A549 treated with Mapracorat at 1 μM for 4 hours (cell line): ENCODE measurements around the gene SLC26A4. TPM values are rescaled to one million over a fixed set of nuclear protein-coding genes. Genes with fewer than 3 reads are reported as not detected.

Experiments used
- total RNA-seq: library from RNA; stranded (reverse); fragments of 200-300 nt; extraction: Qiagen RNA extraction; gene quantifications from 5 replicates; pipeline ENCODE4 v1.2.3, GENCODE V29; 2022

The SLC26A4 gene
- 0.05 to 0.11 TPM (median 0.10 TPM) in 3 of 5 replicates, not detected in the others for total RNA-seq

DNA sequence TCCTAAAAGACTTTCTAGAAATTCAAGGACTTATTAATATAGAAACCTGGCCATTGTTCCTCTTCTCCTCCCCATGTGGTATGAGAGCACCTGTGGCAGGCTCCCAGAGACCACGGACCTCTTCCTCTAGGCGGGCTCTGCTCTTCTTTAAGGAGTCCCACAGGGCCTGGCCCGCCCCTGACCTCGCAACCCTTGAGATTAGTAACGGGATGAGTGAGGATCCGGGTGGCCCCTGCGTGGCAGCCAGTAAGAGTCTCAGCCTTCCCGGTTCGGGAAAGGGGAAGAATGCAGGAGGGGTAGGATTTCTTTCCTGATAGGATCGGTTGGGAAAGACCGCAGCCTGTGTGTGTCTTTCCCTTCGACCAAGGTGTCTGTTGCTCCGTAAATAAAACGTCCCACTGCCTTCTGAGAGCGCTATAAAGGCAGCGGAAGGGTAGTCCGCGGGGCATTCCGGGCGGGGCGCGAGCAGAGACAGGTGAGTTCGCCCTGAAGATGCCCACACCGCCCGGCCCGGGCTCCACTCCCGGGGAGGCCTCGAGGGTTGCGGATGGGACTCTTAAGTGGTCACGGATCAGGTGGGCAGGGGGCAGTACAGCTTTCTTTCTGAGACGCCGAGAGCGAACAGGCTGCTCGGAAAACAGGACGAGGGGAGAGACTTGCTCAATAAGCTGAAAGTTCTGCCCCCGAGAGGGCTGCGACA, at the start of gene SLC26A4:
TSS of gene SLC26A4 (plus strand) at position 448 of the 700 bp plus-strand sequence. CDS start 814 bp downstream, outside the sequence.

DNA sequence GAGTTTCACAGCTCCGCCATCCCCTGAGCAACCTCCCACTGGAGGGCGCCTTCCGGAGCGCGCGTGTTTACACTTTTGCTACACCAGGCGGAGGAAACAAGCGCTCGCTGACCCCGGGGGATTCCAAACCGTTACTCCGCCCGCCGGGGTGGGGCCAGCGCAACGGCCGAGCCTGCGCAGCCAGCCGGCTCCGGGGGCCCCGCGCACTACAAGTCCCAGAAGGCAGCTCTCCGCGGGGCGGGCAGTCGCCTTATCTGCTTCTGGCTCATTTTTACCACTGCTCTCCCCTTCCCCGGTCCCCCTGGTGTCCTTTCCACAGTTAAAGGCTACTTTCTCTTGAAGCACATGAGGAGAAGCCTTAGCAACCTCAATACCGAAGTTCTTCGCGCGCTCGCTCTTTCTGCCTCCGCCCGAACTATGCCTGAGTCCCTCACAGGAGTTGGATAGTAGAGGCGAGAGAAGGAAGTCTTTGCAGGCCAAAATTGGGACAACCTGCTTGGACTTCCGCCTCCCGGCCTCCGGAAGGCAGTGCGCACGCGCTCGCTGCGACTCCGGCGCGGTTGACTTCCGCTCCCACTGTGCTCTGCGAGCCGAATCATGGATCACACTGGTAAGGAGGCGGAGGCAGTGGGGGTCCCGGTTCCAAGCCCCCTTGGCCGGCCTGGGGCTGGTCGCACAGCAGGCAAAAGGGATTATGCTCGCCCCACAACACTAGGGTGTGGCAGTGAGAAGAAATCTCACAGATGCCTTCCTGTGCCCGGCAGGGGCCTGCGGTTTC, 83.1 kb downstream of the SLC26A4 start, which contains the start of gene CBLL1:
TSS of gene CBLL1 (plus strand) at position 576 of the 778 bp plus-strand sequence. CDS start at position 598, 22 bp downstream.

Other genes with a start within 250 kb of the SLC26A4 start
- not detected in 5 replicates for gene GPR22, start 190.8 kb upstream of the SLC26A4 start, total RNA-seq
- gene COG5, start 96.9 kb upstream of the SLC26A4 start, total RNA-seq = 7.9 to 10.4 TPM (median 9.1 TPM) in 5 replicates
- 9.3 to 10.3 TPM (median 10.2 TPM) in 5 replicates for gene DUS4L, start 96.9 kb upstream of the SLC26A4 start, total RNA-seq
- gene BCAP29, start 80.6 kb upstream of the SLC26A4 start, total RNA-seq = 33.0 to 39.8 TPM (median 38.4 TPM) in 5 replicates
- 27.5 to 47.7 TPM (median 29.2 TPM) in 5 replicates for gene CBLL1, start 83.3 kb downstream of the SLC26A4 start, total RNA-seq
- not detected in 5 replicates for gene SLC26A3, start 142.4 kb downstream of the SLC26A4 start, total RNA-seq
- gene DLD, start 230.4 kb downstream of the SLC26A4 start, total RNA-seq = 82.7 to 113 TPM (median 87.3 TPM) in 5 replicates